Measurements from ENCODE around the gene MAB21L3. TPM values are rescaled to one million over a fixed set of nuclear protein-coding genes. Genes with fewer than 3 reads are reported as not detected.

MAB21L3 gene
- total RNA-seq, 1 donor from 2014 or later, result not detected

DNA sequence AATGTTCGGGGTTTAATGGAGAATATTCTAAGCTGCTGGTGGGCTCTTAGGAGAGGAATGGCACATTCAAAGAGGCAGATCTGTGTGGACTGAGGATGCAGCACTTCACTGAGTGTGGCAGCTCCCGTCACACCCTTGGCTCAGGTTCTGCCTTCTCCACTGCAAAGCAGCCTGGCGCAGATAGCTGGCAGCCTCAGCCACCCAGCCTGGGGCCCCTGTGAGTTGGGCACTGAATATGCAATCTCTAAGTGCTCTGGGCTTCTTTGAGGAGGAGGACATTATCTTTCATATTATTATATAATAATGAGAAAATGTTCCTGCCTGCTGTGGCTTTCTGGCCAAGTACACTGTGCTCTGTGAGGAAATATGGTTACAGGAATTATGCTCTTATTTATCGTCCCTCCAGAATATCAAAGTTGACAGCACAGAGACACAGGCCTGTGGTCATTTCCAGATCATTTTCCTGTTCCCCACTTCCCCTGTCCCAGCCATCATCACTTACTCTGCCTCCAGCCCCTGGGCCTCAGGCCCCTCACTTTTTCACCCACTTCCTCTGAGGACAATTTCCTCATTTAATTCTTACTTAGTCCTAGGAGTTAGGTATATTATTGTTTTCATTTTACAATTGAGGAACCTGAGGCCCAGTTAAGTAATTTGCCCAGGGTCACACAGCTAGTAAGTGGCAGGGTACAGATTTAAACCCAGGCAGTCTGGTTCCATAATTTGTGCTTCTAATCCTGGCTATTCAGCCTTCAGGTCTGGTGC is 53.6 kb downstream of the MAB21L3 start:
- intact Hi-C loops (cut with micrococcal nuclease), result no loop called here

DNA sequence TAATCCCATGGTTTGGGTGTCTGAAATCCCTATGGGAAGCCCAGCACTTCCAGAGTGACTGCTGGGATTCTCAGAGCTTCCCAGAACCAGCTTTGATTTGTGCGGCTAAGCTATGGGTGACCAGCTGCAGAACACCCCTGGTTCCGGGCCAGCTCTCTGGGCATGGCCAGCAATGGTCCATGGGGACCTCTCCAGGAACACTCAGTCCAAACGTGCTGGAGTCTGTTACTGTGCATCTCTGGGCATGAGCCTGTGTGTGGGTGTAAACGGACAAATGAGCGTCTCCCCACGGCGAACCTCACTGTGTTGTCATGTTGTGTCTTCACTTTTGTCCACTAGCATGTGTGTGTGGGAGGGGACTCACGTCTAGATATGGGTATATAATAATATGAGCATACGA is 54.4 kb downstream of the MAB21L3 start:
- intact Hi-C loops (cut with micrococcal nuclease), result no loop called here

DNA sequence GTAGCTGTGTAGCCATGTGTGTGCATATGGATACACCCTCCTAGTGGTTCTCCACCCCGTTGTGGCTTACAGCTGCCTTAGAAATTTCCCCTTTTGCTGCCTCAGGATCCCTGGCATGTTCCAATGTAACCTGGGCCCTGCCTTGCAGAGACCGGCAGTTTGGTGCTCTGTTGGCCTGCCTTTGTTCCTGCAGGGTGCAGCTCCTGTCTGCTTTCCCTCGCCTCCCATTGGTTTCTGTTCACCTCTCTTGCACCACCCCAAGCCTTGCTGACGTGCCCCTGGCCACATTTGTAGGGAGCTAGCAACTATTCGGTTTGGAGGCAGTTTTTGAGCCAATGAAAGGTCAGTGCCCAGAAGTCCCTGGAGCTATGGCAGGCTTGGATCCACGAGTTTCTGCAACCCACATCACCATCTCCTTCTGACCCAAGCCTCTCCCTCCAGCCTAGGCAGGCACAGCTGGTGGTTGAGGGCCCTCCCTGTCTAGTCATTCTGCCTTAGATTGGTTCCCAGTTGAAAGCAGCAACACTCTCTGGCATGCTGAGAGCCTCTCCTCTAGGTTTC is 54.9 kb downstream of the MAB21L3 start:
- intact Hi-C loops (cut with micrococcal nuclease), result no loop called here

DNA sequence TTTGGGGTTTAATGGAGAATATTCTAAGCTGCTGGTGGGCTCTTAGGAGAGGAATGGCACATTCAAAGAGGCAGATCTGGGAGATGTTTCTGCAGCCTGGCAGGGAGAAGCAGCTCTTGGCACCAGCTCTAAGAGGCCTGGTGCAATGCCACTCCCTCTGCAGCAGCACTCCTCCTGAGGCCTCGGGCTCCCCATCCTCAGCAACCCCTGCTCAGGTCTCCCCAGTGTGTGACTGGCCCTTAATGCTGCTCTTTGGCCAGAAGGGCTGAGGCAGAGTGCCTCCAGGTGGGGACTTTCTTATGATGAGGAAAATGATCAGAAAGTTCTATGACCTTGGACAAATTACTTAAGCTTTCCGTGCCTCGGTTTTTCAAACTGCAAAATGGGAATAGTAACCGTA is 55.5 kb downstream of the MAB21L3 start:
- intact Hi-C loops (cut with micrococcal nuclease), result no loop called here

DNA sequence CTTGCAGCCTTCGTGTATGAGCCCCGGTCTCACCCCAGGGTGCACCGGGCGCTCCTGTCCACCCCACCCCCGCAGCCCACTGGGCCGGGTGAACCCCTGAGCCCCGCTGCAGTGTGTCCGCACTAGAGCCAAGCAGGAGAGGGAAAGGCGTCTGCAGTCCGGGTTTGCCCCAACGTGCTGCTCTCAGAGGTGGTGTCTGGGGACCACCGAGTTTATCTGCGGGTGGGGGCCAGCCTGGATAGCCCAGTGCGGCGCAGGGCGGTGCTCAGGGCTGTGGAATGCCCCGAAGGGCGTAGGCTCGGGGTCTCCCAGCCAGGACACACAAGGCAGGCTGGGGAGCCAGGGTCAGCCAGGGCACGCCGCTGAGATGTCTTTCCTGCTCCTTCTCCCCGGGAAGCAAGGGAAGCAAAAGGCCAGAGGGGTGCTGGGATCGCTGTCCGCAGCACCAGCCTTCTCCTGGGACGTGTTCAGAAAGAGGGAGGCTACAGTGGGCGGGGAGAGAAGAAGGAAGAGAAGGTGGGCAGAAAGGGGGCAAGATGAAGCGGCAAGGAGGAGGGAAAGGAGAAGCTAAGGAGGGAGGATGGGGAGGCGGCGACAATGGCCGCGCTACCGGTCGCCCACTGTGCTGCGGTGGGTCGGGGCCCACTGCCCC is 56.6 kb downstream of the MAB21L3 start:
- intact Hi-C loops (cut with micrococcal nuclease), result loop anchor here (1.0 to 2.0 kb wide), 5 partner anchors 15 to 337 kb away; no protein-coding TSS in a partner anchor

DNA sequence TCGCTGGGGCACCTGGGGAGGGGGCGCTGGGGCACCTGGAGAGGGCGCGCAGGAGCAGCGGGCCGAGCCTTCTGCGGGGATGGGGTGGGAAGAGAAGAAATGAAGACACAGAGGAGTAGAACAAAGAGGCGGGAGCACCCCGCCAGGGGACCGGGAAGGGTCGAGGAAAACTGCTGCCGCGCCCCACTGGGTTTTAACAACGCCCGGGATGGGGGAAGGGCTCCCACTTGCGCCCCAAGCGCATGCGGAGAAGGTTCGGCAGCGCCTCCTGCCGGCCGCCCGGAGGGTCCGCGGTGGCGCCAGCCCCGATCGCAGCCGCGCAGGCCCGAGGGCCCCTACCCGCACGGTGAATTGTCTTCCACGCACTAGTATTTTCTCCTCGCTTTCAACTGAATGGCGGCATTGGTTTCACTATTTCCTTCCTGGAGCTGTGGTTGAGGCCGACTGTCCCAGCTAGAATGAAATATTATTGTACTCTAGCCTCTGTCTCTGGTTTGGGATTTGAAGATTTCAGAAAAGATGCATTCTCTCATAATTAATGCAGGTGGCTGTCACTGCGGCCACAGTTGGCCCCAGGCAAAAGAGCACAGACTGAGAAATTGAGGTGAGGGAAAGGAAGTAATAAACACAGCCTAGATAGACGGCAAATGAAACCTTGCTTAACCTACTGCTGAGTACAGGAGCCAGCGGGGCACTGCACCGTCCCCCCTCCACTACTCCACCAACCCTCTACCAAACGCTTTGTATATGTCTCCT is 57.3 kb downstream of the MAB21L3 start:
- intact Hi-C loops (cut with micrococcal nuclease), result loop anchor here (1.0 to 2.0 kb wide), 5 partner anchors 16 to 336 kb away; no protein-coding TSS in a partner anchor

DNA sequence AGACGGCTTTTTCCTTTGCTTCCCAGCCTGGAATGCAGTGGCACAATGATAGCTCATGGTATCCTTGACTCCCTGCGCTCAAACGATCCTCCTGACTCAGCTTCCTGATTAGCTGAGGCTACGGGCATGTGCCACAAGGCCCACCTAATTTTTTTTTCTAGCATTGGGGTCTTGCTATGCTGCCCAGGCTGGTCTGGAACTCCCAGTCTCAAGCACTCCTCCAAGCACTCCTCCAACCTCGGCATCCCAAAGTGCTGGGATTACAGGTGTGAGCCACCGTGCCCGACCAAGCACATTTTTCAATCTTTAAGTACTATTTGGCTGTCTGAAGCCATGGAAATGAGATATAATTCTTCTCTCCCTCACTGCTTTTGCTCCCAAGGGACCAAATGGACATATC is 58.7 kb downstream of the MAB21L3 start:
- intact Hi-C loops (cut with micrococcal nuclease), result loop anchor here (2.0 kb wide), 1 partner anchor 207 kb away; no protein-coding TSS in a partner anchor

DNA sequence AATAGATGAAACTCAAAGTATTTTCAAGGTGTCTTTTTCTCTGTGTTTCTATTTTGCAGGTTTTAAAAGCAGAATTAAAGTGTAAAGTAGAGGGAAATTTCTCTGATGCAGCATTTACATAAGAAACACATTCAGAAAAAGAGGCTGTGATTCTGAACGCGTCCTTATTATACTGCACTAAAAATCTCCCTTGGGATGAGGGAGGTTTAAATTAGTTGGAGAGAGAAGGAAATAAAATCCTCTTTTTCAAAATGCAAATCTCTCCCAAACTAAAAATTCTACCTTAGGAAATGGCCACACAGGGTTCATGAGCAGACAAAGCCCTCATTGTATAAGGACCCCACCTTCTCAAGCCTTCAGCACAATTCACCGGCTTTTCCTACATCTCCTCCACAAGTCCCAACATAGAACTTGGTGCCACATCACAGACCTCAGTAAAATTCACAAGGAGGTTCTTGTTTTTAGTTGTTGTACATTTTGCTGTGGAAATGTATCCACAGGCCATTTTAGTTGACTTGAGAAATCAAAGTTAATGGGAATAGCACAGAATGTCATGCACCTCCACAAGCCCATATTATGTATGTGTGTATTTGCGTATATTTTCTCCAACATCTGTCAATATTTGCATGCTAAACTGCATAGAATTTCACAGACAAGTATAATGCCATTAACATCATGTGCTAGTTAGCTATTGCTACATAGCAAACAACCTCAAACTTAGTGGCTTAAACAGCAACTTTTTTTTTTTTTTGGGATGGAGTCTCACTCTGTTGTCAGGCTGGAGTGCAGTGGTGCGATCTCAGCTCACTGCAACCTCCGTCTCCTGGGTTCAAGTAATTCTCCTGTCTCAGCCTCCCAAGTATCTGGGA is 59.8 kb downstream of the MAB21L3 start:
- intact Hi-C loops (cut with micrococcal nuclease), result no loop called here

DNA sequence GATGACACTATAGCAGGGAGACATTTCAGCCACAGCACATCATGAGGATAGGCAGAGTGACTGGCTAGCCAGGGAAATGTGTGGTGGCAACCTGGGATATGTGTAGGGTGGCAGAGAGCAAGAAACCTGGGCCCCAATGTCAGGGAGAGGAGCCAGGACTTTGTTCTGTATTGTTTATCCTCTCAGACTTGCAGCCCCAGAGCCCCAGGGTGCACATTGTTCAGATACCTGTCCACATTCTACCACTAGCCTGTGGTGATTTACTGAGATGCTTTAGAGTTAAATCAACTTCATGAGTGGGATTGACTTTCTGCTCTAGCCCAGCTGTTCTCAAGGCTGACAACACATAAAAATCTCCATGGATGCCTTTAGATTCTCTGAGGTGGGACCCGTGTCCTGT is 61.5 kb downstream of the MAB21L3 start:
- intact Hi-C loops (cut with micrococcal nuclease), result no loop called here

DNA sequence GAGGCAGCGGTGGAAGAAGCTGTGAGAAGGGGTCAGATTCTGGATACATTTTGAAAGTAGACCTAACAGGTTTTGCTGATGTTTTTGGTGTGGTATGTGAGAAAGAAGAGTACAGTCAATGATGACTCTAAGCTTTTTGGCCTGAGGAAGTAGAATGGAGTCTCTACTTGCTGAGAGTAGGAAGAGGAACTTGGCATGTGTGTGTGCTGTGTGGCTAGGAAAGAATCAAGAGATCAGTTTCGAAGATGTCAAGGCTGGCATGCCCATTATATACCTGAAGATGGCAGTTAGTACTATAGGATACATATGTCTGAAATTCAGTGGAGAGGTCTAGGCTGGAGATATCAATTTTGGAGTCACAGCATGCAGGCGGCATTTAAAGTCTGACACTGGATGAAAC is 64.4 kb downstream of the MAB21L3 start:
- intact Hi-C loops (cut with micrococcal nuclease), result no loop called here

DNA sequence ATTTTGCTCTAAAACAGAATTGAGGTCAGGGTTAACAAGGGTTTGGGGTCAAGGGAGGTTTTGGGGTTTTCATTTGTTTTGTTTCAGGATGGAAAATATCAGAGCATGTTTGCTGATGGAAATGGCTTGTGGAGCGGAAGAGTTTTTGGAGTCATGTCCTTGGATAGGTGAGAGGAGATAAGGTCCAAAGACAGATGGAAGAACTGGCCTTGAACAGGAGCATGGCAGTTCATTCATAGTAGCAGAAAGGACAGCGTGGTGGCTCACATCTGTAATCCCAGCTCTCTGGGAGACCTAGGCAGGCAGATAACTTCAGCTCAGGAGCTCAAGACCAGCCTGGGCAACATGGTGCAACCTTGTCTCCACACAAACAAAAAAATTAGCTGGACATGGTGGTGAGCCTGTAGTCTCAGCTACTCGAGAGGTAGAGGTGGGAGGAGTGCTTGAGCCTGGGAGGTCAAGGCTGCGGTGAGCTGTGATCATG is 65.1 kb downstream of the MAB21L3 start:
- intact Hi-C loops (cut with micrococcal nuclease), result no loop called here

DNA sequence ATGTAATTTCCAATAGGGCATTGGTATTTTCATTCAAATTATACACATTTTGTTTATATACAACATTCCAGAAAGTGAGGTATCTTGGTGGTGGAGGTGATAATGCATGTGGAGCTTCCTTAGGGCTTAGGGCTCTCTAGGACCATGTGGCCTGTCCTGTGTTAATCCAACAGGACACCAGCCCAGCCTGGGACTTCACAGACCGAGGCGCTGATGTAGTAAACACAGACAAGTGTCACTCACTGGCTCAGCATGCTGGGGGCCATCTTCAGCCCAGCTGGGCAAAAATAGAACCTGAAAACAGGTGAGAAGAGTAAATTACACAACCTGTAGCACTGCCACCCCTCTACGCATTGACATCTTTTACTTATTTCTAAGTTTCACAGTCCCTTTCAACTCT is 66.7 kb downstream of the MAB21L3 start:
- intact Hi-C loops (cut with micrococcal nuclease), result no loop called here

DNA sequence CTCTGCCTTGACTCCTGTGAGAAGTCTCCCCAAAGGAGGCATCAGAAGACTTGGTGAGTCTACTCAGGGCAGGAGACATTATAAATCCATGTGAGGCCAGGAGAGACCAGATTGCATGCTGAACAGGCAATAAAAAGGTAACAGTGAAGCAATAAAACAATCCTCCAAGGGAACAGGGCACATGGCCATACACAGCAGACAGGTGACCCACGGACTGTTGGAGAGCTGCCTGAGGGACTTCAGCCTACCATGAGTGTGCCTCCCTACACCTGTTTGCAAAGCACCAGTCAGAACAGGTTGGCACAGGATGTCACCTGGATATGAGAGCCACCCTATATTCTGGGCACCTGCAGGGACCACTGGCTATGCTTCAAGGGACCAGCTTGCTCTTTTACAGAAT is 67.6 kb downstream of the MAB21L3 start:
- intact Hi-C loops (cut with micrococcal nuclease), result no loop called here

DNA sequence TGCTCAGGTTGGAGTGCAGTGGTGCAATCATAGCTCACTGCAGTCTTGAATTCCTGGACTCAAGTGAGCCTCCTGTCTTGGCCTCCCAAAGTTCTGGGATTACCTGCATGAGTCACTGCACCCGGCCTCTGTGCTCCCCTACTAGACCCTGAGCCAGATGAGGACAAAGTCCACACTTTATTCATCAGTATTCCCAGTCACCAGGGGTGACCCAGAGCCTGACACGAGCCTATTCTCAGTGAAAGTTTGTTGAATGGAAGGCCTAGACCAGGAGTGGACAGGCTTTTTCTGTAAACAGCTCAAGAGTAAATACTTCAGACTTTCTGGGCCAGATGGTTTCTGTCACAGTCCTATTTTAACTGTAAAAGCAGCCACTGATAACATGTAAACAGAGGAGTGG is 68.2 kb downstream of the MAB21L3 start:
- intact Hi-C loops (cut with micrococcal nuclease), result no loop called here

DNA sequence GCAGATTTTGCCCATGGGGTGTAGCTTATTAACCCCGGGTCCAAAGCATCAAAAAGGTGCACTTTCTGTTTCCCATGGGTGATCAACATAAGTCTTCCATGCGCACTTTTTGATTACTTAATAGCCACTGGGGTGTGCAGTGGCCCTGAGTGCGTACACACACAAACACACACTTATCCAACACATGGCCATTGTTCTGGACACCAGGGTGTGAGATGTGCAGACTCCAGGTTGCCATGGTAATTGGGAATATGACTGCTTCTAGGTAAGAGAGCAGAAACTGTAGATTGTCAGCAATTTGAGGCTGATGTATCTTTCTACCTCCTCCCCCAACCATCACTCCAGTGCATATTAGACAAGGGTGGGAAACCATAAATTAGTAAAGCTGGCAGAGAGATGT is 68.8 kb downstream of the MAB21L3 start:
- intact Hi-C loops (cut with micrococcal nuclease), result no loop called here

DNA sequence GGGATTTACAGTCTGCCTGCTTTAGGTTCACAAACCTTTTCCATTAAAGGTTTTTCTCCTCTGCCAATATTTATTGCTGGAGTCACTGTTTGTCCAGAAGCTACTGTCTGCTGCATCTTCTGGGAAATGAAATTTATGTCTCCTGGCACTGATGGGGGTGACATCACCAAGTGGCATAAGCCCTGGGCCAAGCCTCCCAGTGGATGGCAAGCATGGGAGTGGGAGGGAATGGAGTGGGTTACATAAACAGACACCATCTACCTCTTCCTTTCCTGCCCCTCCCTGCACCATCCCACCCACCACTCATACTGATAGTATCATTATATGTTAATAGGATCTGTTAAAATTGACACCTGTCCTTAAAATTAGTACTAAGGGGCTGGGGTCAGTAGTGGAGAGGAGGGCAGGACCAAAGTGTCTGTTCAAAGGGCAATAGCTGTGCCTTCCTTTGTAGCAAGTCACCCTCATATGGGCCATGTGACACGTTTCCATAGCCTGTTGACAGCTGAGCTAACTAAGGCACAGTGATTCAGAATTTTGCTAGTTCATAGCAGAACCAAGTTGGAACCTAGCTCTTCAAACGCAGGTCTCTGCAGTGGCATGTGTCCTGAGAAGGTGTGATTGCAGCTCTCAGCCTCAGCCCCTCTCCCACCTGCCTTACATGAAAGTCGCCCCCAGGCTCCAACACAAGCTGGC is 71.0 kb downstream of the MAB21L3 start:
- intact Hi-C loops (cut with micrococcal nuclease), result no loop called here

All from T-helper 1 cell treated with Interleukin-12 subunit alpha and Interleukin-12 subunit beta and Interleukin-4 antibody, amounts not matched to agents 30 ng/mL and 1 ng/mL, for 36 hours (primary cell).